GM19328 (cell line): ENCODE results near the gene IFNLR1.

Experiments
- ATAC-seq: cut with Tn5 transposase; IDR thresholded peaks from one replicate; pipeline ENCODE4 v1.9.1; 2021; ENCODE audit warnings: mild to moderate bottlenecking, moderate library complexity; ENCODE audit not compliant: unreplicated experiment

The IFNLR1 gene

DNA sequence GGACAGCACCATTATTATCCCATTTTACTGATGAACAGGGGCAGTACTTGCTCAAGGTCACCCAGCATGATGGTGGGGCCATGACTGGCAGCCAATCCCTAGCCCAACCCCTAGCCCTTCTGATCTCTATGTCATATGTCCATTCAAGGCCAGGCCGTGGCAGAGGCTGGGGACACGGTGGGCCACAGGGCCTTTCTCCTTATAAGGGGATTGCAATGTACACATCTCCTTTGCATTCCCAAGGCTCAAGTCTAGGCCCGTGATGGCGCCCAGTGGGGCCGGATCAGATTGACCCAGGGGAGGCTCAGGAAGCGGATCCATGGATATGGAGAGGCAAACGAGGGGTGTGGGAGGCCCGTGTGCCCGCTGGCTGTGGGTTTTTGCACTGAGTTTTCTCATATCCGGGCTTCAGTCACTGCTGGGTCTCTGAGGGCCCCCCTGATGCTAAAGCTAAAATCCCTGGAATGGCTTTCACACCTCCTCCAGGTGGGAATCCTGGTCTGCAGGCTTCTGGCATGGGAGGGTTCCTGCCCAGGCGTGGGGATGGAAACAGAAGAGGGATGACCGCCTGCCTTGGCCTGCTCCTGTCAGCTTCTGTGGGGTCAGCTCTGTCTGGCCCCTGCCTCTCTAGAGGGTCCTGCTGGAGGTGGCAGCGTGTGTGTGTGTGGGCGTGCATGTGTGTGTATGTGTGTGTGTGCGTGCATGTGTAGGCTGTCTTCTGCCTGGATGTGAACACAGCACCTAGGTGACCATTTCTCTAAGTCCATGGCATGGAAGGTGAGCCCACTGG is 77.2 kb downstream of the IFNLR1 start:
- no peak for ATAC-seq

DNA sequence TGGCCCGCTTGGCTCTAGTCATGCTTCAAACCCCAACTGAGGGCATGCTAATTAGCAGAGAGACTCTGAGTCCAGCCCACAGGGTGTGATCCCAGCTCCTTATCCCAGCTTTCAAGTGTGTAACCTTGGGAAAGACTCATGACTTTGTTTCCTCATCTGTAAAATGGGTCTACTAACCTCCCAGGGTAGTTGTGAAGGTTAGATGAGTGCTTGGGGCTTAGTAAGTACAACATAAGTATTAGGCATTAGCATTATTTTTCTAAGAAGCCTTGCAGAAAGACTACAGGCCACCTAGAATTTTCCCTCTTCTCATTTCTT is 78.0 kb downstream of the IFNLR1 start:
- no peak for ATAC-seq

DNA sequence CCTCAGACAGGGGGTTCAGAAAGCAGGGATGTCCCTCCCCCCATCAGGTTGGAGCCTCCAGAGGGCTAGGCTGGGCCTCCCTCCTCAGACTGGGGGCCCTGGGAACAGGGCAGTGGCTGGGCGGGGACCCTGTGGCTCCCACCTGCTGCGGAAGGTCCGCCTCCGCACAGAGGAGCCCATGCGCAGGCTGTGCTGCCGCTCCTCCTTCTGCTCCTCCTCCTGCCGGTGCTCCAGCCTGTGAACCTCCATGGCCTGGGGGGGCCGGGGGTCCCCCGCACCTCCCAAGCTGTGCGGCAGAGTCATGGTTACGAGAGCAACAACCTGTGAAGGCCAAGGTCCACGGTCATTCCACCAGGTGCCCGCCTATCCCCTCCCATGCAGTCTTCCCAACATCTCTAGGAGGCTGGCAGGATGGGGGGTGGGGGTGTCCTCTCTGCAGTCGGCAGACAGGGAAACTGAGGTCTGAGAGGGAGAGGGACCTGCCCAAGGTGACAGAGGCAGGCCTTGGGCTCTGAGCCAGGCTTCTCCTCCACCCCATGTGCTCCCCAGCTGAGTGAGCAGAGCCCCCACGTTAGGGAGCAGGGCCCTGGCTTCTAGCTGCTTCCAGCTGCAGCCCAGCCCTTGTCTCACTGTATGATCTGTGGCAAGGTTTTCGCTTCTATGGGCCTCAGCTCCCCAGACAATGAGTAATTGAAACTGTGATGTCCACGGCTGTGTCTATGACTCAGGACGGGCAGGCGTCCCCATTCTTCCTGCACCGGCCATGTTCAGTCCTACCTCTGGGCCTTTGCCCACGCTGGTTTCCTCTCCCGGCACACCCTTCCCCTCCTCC is 78.5 kb downstream of the IFNLR1 start:
- ATAC-seq: no peak

DNA sequence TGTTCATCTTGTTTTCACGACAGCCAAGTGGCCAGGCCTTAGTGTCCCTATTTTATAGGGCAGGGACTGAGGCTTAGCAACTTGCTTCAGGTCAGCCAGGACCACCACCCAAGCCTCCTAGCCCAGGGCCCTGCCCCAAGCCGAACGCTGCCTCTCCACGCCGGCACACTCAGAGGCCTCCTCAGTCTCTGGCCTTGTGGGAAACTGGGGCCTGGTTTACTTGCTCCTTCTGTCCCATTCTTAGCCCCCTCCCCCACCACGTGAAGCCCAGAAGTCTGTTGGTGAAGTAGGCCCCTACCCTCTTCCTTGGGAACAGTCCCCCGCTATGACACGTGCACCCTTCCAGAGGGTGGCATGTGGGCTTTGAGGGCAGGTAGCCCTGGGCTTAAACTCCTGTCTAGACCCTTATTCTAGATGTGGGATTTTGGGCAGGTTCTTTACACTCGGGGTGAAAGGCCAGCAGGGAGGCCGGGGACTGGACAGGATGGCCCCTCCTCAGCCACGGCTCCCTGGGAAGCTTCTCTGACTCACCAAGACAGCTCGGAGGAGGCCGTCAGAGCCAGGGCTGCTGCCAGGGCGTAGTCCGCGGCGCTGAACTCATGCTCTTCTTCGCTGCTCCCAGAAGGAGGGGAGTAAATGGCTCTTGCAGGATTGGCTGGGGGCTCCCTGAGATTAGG is 79.5 kb downstream of the IFNLR1 start:
- ATAC-seq: no peak

DNA sequence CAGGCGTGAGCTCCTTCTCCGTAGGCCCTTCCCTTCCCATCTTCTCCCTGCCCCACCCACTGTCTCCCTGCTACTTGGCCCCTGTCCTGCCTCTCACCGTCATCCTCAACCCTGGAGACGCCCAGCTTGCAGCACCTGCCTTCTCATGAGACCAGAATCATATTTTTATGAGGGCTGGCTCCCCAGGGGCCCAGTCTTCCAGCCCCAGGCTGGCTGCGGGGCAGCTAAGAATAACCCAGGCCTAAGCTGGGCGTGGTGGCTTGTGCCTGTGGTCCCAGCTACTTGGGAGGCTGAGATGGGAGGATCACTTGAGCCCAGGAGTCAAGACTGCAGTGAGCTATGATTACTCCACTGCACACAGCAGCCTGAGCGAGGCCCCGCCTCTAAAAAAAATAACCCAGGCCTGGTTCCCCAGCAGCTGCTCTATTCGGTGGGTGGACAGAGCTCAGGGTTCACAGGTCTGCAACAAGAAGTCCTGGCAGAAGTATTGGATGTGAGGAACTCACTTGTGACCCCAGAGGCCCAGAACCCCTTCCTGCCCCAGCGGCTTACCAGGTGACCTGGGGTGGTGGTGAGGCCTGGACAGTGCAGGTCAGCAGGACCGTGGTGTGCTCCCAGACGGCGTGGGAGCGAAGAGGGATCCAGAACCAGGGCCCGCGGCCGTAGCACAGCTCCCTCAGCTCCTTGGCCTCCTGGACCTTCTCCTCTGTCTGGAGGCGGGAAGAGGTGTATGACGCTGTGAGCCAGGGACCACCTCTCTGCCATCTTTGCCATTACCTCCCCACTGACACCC is 81.5 kb downstream of the IFNLR1 start:
- ATAC-seq: no peak

DNA sequence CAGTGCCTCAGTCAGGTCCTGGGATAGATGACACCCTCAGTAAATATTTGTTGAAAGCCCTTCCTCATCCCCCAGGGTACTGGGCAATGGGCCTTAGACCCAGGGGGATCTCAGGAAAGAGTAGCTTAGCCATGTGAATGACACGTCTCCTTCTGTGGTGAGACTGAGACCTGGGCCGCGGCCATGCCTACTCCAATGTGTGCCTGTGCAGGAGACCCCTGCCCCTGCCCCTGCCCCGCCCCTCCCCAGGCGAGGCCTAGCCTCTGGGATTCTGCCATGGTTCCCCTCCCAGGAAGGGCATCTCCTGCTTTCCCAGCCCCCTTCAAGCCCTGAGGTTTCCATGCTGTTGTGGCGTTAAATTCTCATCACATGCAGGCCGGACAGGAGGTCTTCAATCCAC is 82.2 kb downstream of the IFNLR1 start:
- no peak for ATAC-seq
